ENCODE measurements around the gene ANKH. TPM values are rescaled to one million over a fixed set of nuclear protein-coding genes. Genes with fewer than 3 reads are reported as not detected.

Gene ANKH
- polyA plus RNA-seq, 2 of the 4 experiments (the other 2 are of a cell fraction), result 11.7 to 17.3 TPM

DNA sequence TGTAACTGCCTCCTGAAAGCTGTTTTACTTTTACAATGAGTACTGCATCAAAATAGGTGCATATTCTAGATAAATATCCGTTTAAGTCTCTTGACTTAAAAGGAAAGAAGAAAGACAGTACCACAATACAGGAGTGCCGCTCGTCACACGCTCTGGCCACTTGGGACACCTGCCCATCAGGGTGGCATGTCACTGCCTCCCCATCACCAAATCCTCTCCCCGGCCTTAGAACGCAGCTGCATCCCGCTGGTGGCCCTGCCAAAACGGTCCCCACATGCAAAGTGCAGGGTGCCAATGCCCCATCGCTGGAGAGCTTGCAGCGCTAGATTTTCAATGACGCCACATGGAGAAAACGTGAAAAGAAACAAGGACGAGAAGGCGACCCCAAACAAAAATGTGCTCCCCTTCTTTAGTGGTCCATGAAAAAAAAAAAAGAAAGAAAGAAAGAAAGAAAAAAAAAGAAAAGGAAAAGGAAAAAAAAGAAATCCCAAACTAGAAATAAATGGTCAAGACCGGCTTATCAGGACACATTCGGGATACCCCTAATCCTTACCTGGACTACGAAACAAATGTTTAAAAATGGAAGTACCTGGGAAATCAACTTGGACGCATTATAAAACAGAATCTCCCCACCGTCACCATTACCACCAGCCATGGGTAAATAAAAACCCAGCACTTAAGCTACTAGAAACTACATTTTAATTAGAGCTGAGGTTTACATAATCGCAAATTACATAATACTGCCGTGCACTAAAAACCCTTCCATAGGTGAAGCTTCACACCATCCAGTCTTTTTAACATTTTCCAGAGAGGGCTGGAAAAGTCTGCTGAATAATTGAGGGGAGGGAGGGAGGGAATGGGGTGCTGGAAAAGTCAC lies 1.0 kb downstream of the ANKH start:
- POLR2A ChIA-PET, result interaction anchor here (0.7 kb wide), 3 partner anchors 72 to 139 kb away, joined by 3 to 6 read pairs (median 4); no protein-coding TSS in a partner anchor
- H3K4me1 ChIP-seq, result peaks cover 16% of the 10 kb centered on the region; the same call in 2 of the 3 replicates
- CTCF ChIA-PET, result interaction anchor here (0.5 to 4.3 kb wide), 8 partner anchors 9 to 144 kb away, joined by 3 to 25 read pairs (median 3); no protein-coding TSS in a partner anchor
- FAIRE-seq (no peak), ATAC-seq (no peak), DNase-seq (ENCODE audit: low read depth in 1 of 2, low spot score in 1 of 2) (no peak)
- peak overlapping the region; percentile 92 to 98 for H3K27ac ChIP-seq
- WGBS (ENCODE audit: missing lambda C conversion rate), result 61% methylated on average over 21 of the region's 21 CpGs
- peak overlapping the region; percentile 91 for H3K4me2 ChIP-seq
- no peaks in the 10 kb centered on the region for H3K9me3 ChIP-seq
- TF ChIP-seq, protein P1, sequence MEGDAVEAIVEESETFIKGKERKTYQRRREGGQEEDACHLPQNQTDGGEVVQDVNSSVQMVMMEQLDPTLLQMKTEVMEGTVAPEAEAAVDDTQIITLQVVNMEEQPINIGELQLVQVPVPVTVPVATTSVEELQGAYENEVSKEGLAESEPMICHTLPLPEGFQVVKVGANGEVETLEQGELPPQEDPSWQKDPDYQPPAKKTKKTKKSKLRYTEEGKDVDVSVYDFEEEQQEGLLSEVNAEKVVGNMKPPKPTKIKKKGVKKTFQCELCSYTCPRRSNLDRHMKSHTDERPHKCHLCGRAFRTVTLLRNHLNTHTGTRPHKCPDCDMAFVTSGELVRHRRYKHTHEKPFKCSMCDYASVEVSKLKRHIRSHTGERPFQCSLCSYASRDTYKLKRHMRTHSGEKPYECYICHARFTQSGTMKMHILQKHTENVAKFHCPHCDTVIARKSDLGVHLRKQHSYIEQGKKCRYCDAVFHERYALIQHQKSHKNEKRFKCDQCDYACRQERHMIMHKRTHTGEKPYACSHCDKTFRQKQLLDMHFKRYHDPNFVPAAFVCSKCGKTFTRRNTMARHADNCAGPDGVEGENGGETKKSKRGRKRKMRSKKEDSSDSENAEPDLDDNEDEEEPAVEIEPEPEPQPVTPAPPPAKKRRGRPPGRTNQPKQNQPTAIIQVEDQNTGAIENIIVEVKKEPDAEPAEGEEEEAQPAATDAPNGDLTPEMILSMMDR (IDR thresholded peaks at IDR 0.05), result no peak
- TF ChIP-seq MYC (IDR thresholded peaks at IDR 0.05; ENCODE audit: borderline replicate concordance, low read length) (no peak), MAFK (IDR thresholded peaks at IDR 0.05; ENCODE audit: partially characterized antibody) (no peak), HOXB5 (CRISPR knock-in tag; IDR thresholded peaks at IDR 0.05) (no peak), HOXB13 (CRISPR knock-in tag; IDR thresholded peaks at IDR 0.05; ENCODE audit: low read depth) (no peak), EP300 (IDR thresholded peaks at IDR 0.05) (no peak), NR3C1 (IDR thresholded peaks at IDR 0.05) (no peak), HDAC2 (IDR thresholded peaks at IDR 0.05) (no peak), MAZ (IDR thresholded peaks at IDR 0.05; ENCODE audit: borderline replicate concordance, low read depth, low read length) (no peak), ZC3H11A (IDR thresholded peaks at IDR 0.05) (no peak)
- peak overlapping the region; percentile 76 for H3K4me3 ChIP-seq

DNA sequence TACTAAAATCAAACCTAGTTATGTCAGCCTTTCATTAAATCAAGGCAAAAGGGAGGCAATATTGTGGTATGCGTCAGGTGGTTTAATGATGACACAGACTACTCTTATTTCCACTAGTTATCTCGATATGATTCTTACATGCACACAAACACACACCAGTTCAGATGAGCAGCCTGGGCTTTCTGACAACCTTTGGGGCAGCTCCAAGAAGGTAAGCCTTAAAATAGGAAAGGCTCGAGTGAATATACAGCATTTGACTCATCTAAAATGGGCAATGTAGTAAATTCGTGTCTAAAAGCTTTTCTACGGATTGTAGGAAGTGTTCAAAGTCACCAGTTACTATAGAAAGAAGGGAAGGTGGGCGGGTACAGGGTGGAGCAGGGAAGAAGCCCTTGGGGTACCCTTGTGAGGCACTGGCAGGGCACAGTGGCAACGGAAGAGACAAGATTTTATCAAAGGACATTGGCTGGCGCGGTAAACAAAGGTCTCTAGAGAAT lies 1.9 kb downstream of the ANKH start:
- WGBS (ENCODE audit: missing lambda C conversion rate), result 82% methylated on average over 9 of the region's 9 CpGs
- POLR2A ChIA-PET, result no interaction called here
- Histone ChIP-seq H3K9me3 (no peaks in the 10 kb centered on the region), H3K4me2 (peak overlapping the region; percentile 91), H3K4me3 (no peak overlapping the region), H3K4me1 (peaks cover 16% of the 10 kb centered on the region; the same call in 2 of the 3 replicates), H3K27ac (no peak overlapping the region)
- DNase-seq (ENCODE audit: low read depth in 1 of 2, low spot score in 1 of 2), result no peak
- FAIRE-seq, result no peak
- no peak for ATAC-seq
- TF ChIP-seq CEBPB (IDR thresholded peaks at IDR 0.05), result no peak
- TF ChIP-seq, protein P2, sequence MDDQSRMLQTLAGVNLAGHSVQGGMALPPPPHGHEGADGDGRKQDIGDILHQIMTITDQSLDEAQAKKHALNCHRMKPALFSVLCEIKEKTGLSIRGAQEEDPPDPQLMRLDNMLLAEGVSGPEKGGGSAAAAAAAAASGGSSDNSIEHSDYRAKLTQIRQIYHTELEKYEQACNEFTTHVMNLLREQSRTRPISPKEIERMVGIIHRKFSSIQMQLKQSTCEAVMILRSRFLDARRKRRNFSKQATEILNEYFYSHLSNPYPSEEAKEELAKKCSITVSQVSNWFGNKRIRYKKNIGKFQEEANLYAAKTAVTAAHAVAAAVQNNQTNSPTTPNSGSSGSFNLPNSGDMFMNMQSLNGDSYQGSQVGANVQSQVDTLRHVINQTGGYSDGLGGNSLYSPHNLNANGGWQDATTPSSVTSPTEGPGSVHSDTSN (IDR thresholded peaks at IDR 0.05), result no peak
- TF ChIP-seq BHLHE40 (IDR thresholded peaks at IDR 0.05; ENCODE audit: low read depth, low read length), result no peak
- TF ChIP-seq ZNF302 (CRISPR knock-in tag; IDR thresholded peaks at IDR 0.05), result no peak
- TF ChIP-seq MAZ (IDR thresholded peaks at IDR 0.05; ENCODE audit: borderline replicate concordance, low read depth, low read length), result no peak
- TF ChIP-seq, protein P3, sequence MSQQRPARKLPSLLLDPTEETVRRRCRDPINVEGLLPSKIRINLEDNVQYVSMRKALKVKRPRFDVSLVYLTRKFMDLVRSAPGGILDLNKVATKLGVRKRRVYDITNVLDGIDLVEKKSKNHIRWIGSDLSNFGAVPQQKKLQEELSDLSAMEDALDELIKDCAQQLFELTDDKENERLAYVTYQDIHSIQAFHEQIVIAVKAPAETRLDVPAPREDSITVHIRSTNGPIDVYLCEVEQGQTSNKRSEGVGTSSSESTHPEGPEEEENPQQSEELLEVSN (IDR thresholded peaks at IDR 0.05; ENCODE audit: borderline replicate concordance, low read depth), result no peak
- no peak for TF ChIP-seq GATA3 (IDR thresholded peaks at IDR 0.05; ENCODE audit: borderline replicate concordance)
- no peak for TF ChIP-seq NFE2L2 (conservative IDR thresholded peaks at IDR 0.05; ENCODE audit: low read length)
- TF ChIP-seq HOXB13 (CRISPR knock-in tag; IDR thresholded peaks at IDR 0.05; ENCODE audit: low read depth), result no peak
- CTCF ChIA-PET, result interaction anchor here (1.5 to 4.3 kb wide), 2 partner anchors 79 to 143 kb away, joined by 3 to 25 read pairs; no protein-coding TSS in a partner anchor

DNA sequence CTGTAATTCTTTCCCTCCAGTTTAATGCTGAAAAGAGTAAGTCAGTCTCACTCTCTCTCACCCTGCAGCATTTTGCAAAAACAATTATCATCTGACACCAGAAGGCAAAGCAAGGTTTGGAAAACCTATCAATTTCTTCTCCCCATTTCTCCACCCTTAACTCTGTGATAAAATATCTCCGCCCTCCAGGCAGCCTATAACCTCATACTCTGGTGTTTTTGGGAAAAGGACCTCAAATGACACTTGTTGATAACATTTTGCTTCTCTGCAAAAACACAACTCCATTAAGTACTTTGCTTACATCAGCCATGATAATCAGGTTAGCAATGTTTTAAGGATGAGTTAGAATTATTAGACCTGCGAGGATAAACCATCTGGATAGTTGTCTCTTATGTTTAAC lies 2.3 kb downstream of the ANKH start:
- no peak overlapping the region for H3K4me2 ChIP-seq

More for the DNA sequence above, 2.3 kb downstream of the ANKH start:
- WGBS (ENCODE audit: missing lambda C conversion rate), result 93% methylated on average over 2 of the region's 2 CpGs
- no peak for DNase-seq (ENCODE audit: low read depth in 1 of 2, low spot score in 1 of 2)
- ChIA-PET CTCF (interaction anchor here (1.3 kb wide), 1 partner anchor 134 kb away, joined by 3 read pairs; no protein-coding TSS in a partner anchor), POLR2A (no interaction called here)
- no peak for ATAC-seq
- no peak for FAIRE-seq
- H3K4me3 ChIP-seq, result no peak overlapping the region
- peaks cover 16% of the 10 kb centered on the region; the same call in 2 of the 3 replicates for H3K4me1 ChIP-seq
- H3K27ac ChIP-seq, result no peak overlapping the region
- no peaks in the 10 kb centered on the region for H3K9me3 ChIP-seq
- TF ChIP-seq RARB (CRISPR knock-in tag; IDR thresholded peaks at IDR 0.05) (no peak), HEYL (CRISPR knock-in tag; IDR thresholded peaks at IDR 0.05) (no peak), NR3C1 (IDR thresholded peaks at IDR 0.05) (no peak), ESRRA (IDR thresholded peaks at IDR 0.05; ENCODE audit: borderline replicate concordance, low read length) (no peak), HOXB5 (CRISPR knock-in tag; IDR thresholded peaks at IDR 0.05) (no peak), CHD4 (IDR thresholded peaks at IDR 0.05; ENCODE audit: borderline replicate concordance) (no peak), CHD2 (IDR thresholded peaks at IDR 0.05; ENCODE audit: low read length, partially characterized antibody) (no peak)
- TF ChIP-seq, protein P4, sequence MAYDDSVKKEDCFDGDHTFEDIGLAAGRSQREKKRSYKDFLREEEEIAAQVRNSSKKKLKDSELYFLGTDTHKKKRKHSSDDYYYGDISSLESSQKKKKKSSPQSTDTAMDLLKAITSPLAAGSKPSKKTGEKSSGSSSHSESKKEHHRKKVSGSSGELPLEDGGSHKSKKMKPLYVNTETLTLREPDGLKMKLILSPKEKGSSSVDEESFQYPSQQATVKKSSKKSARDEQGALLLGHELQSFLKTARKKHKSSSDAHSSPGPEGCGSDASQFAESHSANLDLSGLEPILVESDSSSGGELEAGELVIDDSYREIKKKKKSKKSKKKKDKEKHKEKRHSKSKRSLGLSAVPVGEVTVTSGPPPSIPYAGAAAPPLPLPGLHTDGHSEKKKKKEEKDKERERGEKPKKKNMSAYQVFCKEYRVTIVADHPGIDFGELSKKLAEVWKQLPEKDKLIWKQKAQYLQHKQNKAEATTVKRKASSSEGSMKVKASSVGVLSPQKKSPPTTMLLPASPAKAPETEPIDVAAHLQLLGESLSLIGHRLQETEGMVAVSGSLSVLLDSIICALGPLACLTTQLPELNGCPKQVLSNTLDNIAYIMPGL (CRISPR knock-in tag; IDR thresholded peaks at IDR 0.05; ENCODE audit: borderline replicate concordance), result no peak
